Fibroblast of lung (primary cell): ENCODE results near the gene FHOD3.

Experiments used
- CTCF ChIP-seq, 2 donors: IDR thresholded peaks in 1 of 2; conservative IDR thresholded peaks in 1 of 2; 1 replicate in 1 of 2; 2 replicates in 1 of 2; pipeline ENCODE4 v1.5.1; 2011 to 2012; ENCODE audit warnings: low read length in 2 of 2, control low read depth in 1 of 2, inconsistent platforms in 1 of 2, low read depth in 1 of 2, mild to moderate bottlenecking in 1 of 2
- EZH2 ChIP-seq: IDR thresholded peaks from 2 replicates; pipeline ENCODE4 v1.5.1; 2012; ENCODE audit warnings: low read length, control low read depth, mild to moderate bottlenecking; ENCODE audit errors: missing control alignments

GRCh38 chr18:36354989-36355388 is 57.5 kb downstream of the FHOD3 start:
- no peak for TF ChIP-seq CTCF (conservative IDR thresholded peaks at IDR 0.05 in 1 of 2, IDR thresholded peaks at IDR 0.05 in 1 of 2; ENCODE audit: low read depth in 1 of 2, low read length in 2 of 2)
- TF ChIP-seq EZH2 = no peak
